HEK293 (cell line): ENCODE data around the gene RPS17.

Experiments
- CTCF ChIA-PET: fragments of 350-600 bp; formaldehyde crosslinking; extraction: SDS; loops from one replicate; lab custom pipeline; 2021; ENCODE audit warnings: antibody characterized with exemption; lab: Yijun Ruan, JAX
- POLR2A ChIA-PET: fragments of 300-600 bp; formaldehyde crosslinking; extraction: SDS; loops from one replicate; lab custom pipeline; 2020; ENCODE audit warnings: antibody characterized with exemption, inconsistent platforms; lab: Yijun Ruan, JAX
- H3K27ac ChIP-seq: fragments of 200-500 bp; sonication (Bioruptor generic); 2 replicates; pipeline ENCODE4 v1.5.1; 2014; ENCODE audit warnings: low read depth, low read length, control low read depth, inconsistent platforms; ENCODE audit errors: extremely low read depth
- H3K36me3 ChIP-seq, 2 experiments: fragments of 200-500 bp in 1 of 2; sonication (Bioruptor generic) in 1 of 2; 1 replicate in 1 of 2; 2 replicates in 1 of 2; pipeline ENCODE4 v1.5.1; 2014 to 2017; ENCODE audit warnings: inconsistent platforms in 2 of 2, low read length in 2 of 2; ENCODE audit not compliant: control insufficient read depth in 2 of 2, insufficient read depth in 1 of 2
- H3K4me1 ChIP-seq: fragments of 200-500 bp; sonication (Bioruptor generic); 2 replicates; pipeline ENCODE4 v1.5.1; 2014; ENCODE audit warnings: mild to moderate bottlenecking, low read length, inconsistent platforms; ENCODE audit not compliant: control insufficient read depth, insufficient read depth
- H3K4me3 ChIP-seq: 2 replicates; pipeline ENCODE4 v1.5.1; 2011; ENCODE audit warnings: low read depth, mild to moderate bottlenecking, control low read depth, low read length, moderate library complexity
- H3K9me3 ChIP-seq: fragments of 200-500 bp; sonication (Bioruptor generic); 2 replicates; pipeline ENCODE4 v1.5.1; 2014; ENCODE audit warnings: low read depth, low read length, inconsistent platforms; ENCODE audit not compliant: control insufficient read depth, insufficient read depth
- GLIS1 ChIP-seq: fragments of 450-650 bp; formaldehyde crosslinking; IDR thresholded peaks from 2 replicates; pipeline ENCODE4 v1.5.1; 2016; ENCODE audit warnings: missing biosample characterization, missing genetic modification characterization
- PATZ1 ChIP-seq: fragments of 450-650 bp; formaldehyde crosslinking; IDR thresholded peaks from 2 replicates; pipeline ENCODE4 v1.5.1; 2016; ENCODE audit warnings: missing biosample characterization, missing genetic modification characterization
- PRDM1 ChIP-seq: fragments of 450-650 bp; formaldehyde crosslinking; IDR thresholded peaks from 2 replicates; pipeline ENCODE4; 2016; ENCODE audit warnings: missing biosample characterization, missing genetic modification characterization
- PRDM10 ChIP-seq: fragments of 450-650 bp; formaldehyde crosslinking; IDR thresholded peaks from 2 replicates; pipeline ENCODE4 v1.5.1; 2016; ENCODE audit warnings: missing biosample characterization, missing genetic modification characterization
- ZBTB1 ChIP-seq: fragments of 450-650 bp; formaldehyde crosslinking; IDR thresholded peaks from 2 replicates; pipeline ENCODE4 v1.5.1; 2016; ENCODE audit warnings: missing biosample characterization, missing genetic modification characterization
- ZBTB11 ChIP-seq: fragments of 450-650 bp; formaldehyde crosslinking; conservative IDR thresholded peaks from 2 replicates; pipeline ENCODE4 v1.5.1; 2016; ENCODE audit warnings: low read depth, missing biosample characterization, missing genetic modification characterization
- ZBTB17 ChIP-seq: fragments of 450-650 bp; formaldehyde crosslinking; IDR thresholded peaks from 2 replicates; pipeline ENCODE4 v1.5.1; 2016; ENCODE audit warnings: missing biosample characterization, missing genetic modification characterization
- ZBTB44 ChIP-seq: fragments of 450-650 bp; IDR thresholded peaks from 2 replicates; pipeline ENCODE4 v1.5.1; 2018; ENCODE audit warnings: missing biosample characterization, mild to moderate bottlenecking, missing genetic modification characterization
- ZBTB6 ChIP-seq: fragments of 450-650 bp; formaldehyde crosslinking; IDR thresholded peaks from 2 replicates; pipeline ENCODE4 v1.5.1; 2017; ENCODE audit warnings: missing biosample characterization, missing genetic modification characterization
- ZEB2 ChIP-seq: fragments of 450-650 bp; formaldehyde crosslinking; IDR thresholded peaks from 2 replicates; pipeline ENCODE4 v1.5.1; 2016; ENCODE audit warnings: missing biosample characterization, missing genetic modification characterization
- ZNF211 ChIP-seq: fragments of 450-650 bp; formaldehyde crosslinking; IDR thresholded peaks from 2 replicates; pipeline ENCODE4 v1.5.1; 2016; ENCODE audit warnings: low read depth, missing biosample characterization, missing genetic modification characterization
- ZNF311 ChIP-seq: fragments of 450-650 bp; formaldehyde crosslinking; IDR thresholded peaks from 2 replicates; pipeline ENCODE4 v1.5.1; 2017; ENCODE audit warnings: missing biosample characterization, missing genetic modification characterization, borderline replicate concordance
- ZNF341 ChIP-seq: fragments of 450-650 bp; formaldehyde crosslinking; IDR thresholded peaks from 2 replicates; pipeline ENCODE4; 2016; ENCODE audit warnings: low read depth, missing biosample characterization, missing genetic modification characterization
- ZNF426 ChIP-seq: fragments of 450-650 bp; formaldehyde crosslinking; IDR thresholded peaks from 2 replicates; pipeline ENCODE4 v1.5.1; 2017; ENCODE audit warnings: missing biosample characterization, missing genetic modification characterization, mild to moderate bottlenecking, inconsistent platforms, moderate library complexity
- ZNF548 ChIP-seq: fragments of 450-650 bp; formaldehyde crosslinking; IDR thresholded peaks from 2 replicates; pipeline ENCODE4 v1.5.1; 2016; ENCODE audit warnings: missing biosample characterization, missing genetic modification characterization
- ZNF600 ChIP-seq: fragments of 450-650 bp; formaldehyde crosslinking; IDR thresholded peaks from 2 replicates; pipeline ENCODE4 v1.5.1; 2016; ENCODE audit warnings: missing biosample characterization, missing genetic modification characterization
- ZNF645 ChIP-seq: fragments of 450-650 bp; formaldehyde crosslinking; IDR thresholded peaks from 2 replicates; pipeline ENCODE4; 2016; ENCODE audit warnings: missing biosample characterization, missing genetic modification characterization
- ZNF792 ChIP-seq: fragments of 450-650 bp; formaldehyde crosslinking; IDR thresholded peaks from 2 replicates; pipeline ENCODE4 v1.5.1; 2016; ENCODE audit warnings: missing biosample characterization, missing genetic modification characterization
- ZSCAN16 ChIP-seq: fragments of 450-650 bp; formaldehyde crosslinking; IDR thresholded peaks from 2 replicates; pipeline ENCODE4 v1.5.1; 2016; ENCODE audit warnings: missing biosample characterization, missing genetic modification characterization
- ZSCAN5A ChIP-seq: fragments of 450-650 bp; formaldehyde crosslinking; IDR thresholded peaks from 2 replicates; pipeline ENCODE4 v1.5.1; 2016; ENCODE audit warnings: missing biosample characterization, missing genetic modification characterization

RPS17 gene

GRCh38 chr15:82531496-82532382 lies 8.5 kb downstream of the RPS17 start:
- Histone ChIP-seq H3K4me3 (no peak overlapping the region), H3K4me1 (no peaks in the 10 kb centered on the region)
- CTCF ChIA-PET, result interaction anchor here (0.6 to 2.8 kb wide), 11 partner anchors 9 to 1121 kb away, joined by 3 to 42 read pairs (median 4); partner anchors contain the start of gene RPS17
- POLR2A ChIA-PET, result interaction anchor here (0.6 to 1.7 kb wide), 4 partner anchors 8 to 468 kb away, joined by 3 to 22 read pairs (median 4); partner anchors contain the start of gene RPS17
- TF ChIP-seq PRDM1 (tag by site-specific recombination) (peak; percentile 58; the same call in 1 of the 2 replicates), ZEB2 (tag by site-specific recombination) (no peak), ZNF426 (tag by site-specific recombination) (no peak), ZNF548 (tag by site-specific recombination) (no peak), ZNF600 (tag by site-specific recombination) (0 out of 2 replicates have a peak, but pooled peaks have one; percentile 22), ZBTB44 (tag by site-specific recombination) (no peak), ZSCAN16 (tag by site-specific recombination) (no peak), GLIS1 (tag by site-specific recombination) (peak; percentile 9; the same call in 1 of the 2 replicates), ZBTB6 (tag by site-specific recombination) (no peak), PRDM10 (tag by site-specific recombination) (peak; percentile 86), ZBTB1 (no peak), ZSCAN5A (no peak), ZBTB11 (tag by site-specific recombination) (no peak), PATZ1 (tag by site-specific recombination) (no peak), ZNF645 (tag by site-specific recombination) (no peak), ZNF792 (tag by site-specific recombination) (no peak), ZNF311 (no peak), ZNF211 (tag by site-specific recombination) (no peak), ZBTB17 (no peak), ZNF341 (tag by site-specific recombination) (no peak)
- TF ChIP-seq, all 188 proteins: peak for 4
- H3K9me3 ChIP-seq, result no peaks in the 10 kb centered on the region
- peaks cover 16 to 42% of the 10 kb centered on the region in 2 experiments for H3K36me3 ChIP-seq
- H3K27ac ChIP-seq, result no peak overlapping the region
